Fibroblast of peridontal ligament (primary cell): ENCODE measurements around the gene EMSY.
A peak's percentile ranks its signal among the peaks of the same experiment; 100 is the strongest.
"Not testable (repeated sequence)": the region's sequence is repeated elsewhere in the genome, so short reads cannot be mapped to it uniquely, and the experiment has no call there.

ENCODE experiments used
- DNase-seq: peaks from one replicate; pipeline ENCODE4 v3.0.0-alpha.2; 2010; ENCODE audit errors: extremely low read depth

Gene EMSY

GRCh38 chr11:76572181-76572875, 127.5 kb downstream of the EMSY start:
- DNase-seq = not testable (repeated sequence)

GRCh38 chr11:76574406-76574805, 129.6 kb downstream of the EMSY start:
- DNase-seq = peak; percentile 25

GRCh38 chr11:76574879-76575278, 130.1 kb downstream of the EMSY start:
- no peak for DNase-seq

DNA sequence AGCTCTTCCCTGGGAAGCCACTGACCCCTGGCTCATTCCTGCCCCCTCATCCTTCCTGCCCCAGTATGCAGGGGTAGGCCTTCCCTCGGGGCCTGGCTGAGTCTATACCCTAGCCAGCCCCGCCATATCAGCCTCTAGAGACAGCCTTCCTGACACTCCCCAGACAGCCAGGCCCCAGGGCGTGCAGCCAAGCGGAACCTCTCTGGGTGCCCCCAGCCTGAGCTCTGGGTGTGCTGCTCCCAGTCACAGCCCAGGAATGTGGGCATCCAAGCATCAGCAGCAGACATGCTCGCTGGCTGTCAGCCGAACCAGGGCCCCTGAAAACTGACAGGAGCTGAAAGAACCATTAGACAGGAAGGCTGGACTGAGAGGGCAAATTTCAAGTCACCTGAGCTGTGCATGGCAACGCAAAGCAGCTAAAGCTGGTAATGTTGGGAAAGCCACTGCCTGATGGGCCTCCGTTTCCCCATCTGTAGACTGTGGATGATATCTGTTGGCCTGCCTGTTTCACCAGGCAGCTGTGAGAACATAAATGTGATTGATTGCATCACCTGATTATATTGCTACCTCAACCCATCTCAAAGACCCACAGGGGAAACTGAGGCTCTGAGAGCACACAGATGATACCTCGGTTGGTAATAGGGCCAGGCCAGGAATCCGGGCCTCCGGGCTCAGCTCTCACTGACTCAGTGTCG, 132.6 kb downstream of the EMSY start:
- peak; percentile 62 for DNase-seq

GRCh38 chr11:76577921-76578653, 133.3 kb downstream of the EMSY start:
- no peak for DNase-seq

- DNase-seq = peak; percentile 61
Measured at GRCh38 chr11:76578654-76579055, 133.8 kb downstream of the EMSY start.

DNA sequence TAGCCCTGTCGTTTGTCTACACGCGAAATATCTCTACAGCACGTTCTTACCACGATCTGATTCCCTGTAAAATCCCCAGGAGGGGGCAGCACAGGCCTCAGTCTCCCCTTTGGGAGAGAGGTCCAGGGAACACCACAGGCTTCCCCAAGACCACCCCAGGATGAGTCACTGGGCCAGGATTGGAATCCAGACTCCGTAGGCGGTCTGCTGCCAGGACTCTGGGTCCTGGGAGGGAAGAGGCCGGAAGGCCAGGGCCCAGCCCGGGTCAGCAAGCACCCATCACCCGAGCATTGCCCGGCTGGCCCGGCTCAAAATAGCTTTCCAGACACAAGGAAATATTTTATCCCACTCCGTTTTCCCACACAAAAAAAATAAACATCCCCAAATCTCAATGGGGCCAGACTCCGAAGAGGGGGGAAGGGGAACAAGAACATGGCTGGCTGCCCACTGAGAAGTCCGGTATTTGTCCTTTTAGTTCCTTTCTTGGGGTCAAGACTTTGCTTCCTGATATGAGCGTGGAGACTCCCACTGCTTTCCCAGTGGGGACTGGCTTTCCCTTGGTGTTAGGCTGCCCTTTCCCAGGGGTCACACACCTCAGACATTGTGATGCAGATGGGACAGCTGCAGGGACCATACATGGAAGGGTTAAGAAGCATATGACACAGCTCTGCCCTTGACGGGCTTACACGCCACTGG, 134.4 kb downstream of the EMSY start:
- DNase-seq = peak; percentile 65

- no peak for DNase-seq
Measured at GRCh38 chr11:76579752-76580151, 134.9 kb downstream of the EMSY start.

GRCh38 chr11:76582471-76582870, 137.7 kb downstream of the EMSY start:
- not testable (repeated sequence) for DNase-seq

DNA sequence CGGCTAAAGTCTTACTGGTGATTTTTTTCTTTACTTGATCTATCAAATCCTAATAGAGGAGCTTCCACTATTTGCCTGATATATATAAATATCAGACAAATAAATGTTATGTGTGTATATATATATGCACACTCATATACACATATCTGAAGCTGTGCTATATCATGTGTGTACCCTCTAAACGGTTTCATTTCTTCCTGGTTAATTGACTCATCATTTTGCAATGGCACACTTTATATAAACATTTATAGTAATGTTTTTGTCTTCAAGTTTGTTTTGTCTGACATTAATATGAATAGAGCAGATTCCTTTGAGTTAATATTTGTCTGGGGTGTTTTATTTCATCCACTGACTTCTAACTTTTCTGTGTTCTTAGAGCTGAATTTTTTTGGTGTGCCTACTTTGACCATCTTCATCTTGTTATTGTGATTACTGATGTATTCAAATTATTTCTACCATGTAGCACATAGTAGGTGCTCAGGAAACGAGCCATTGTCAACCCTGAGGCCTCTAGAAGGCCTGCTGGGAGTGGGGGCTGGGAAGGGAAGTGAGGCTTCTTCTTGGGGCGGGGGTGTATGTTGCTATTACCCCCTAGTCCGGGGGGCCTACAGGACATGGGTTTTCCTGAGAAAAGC, 143.1 kb downstream of the EMSY start:
- DNase-seq = no peak

DNA sequence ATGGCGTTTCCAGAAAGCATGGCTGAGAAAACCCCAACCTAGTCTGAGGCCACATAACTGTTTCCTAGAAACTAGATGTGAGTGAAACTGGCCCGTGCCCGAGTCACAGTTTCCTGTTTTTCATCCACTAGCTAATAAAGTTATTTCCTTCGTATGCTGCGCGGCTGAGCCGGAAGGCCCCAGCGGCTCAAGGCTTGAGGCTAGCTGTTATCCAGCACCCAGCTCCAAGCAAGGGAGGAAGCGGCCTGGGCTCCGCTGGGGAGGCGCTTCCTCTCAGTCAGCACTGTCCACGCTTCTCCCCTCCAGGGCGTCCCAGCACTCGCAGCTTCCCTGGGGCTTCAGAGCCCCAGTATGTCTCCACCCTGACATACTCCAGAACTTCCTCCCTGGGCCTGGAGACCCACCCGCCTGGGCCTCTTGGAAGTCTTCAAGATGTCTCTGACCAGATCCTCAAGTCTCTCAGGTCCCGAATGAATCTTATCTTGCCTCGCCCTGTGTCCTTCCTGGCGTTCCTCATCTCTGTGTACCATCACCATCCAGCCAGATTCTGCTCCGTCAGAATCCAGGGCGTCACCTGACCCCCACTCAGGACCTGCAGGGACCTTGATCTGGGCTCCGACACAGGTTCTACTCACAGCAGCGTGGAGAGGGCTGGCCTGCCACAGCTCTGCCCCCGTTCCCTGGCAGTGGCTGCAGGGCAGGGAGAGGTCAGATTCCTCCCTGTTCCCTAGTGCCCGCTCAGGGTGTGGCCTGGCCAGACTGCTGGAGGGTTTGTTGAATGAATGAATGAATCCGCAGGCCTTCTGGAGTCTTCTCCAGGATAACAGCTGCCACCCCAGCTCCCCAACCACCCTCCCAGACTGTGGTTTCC, 143.9 kb downstream of the EMSY start:
- no peak for DNase-seq

GRCh38 chr11:76589477-76589876, 144.7 kb downstream of the EMSY start:
- no peak for DNase-seq

- no peak for DNase-seq
Measured at GRCh38 chr11:76589964-76590950, 145.4 kb downstream of the EMSY start.

DNA sequence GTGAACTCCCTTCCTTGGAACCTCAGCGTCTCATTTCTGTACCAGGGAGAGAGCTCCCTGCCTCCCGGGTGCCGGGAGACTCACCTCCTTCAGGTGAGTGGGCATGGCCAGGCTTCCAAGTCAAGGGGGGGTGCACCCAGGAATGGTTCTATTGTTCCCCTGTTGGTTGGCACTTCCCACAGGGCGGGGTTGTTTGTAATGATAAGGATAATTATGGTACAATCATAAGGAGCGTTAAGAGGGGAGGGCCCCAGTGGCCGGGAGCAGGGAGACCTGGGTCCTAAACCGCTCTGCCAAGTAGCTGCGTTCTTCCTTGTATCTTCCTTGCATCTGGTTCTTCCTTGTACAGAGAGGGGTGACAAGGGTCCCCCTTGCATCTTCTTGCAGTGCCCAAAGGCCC, 146.6 kb downstream of the EMSY start:
- no peak for DNase-seq

DNA sequence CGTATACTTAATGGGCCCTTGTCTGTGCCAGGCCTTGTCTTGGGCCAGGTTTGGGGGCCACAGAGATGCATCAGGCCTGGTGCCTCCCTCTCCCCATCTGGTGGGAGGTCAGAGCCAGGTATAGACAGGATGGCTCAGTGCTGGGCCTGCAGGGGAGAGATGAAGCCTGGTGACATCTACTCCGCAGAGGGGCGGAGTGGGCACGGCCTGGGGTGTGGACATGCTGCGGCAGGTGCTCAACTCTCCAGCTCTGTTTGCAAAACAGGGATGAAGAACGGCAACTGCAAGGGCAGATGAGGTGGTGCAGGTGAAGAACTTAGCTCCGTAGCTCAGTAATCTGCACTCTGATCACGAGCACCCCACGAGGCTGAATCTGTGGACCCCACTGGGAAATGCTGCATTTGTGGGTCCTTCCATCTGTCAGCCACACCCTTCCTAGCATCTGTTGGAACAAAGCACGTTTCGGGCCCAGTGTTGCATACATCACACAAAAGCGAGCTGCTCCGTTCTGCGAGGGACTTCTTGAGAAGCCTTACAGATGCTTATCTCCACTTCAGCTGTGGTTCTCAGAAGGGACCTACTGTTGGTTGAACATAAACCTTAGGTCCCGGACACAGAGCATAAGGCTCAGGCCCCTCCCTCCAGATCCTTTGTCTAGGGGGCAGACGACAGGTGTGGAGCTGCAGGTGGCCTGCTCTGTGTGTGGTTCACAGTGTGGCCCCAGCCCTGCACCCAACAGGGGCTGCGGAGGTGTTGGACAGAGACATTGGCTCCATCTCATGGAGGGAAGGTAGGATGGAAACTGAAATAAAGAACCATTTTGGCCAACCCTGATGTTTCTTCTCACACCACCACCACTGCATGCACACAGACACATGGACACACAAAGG, 147.5 kb downstream of the EMSY start:
- DNase-seq = no peak

- no peak for DNase-seq
Measured at GRCh38 chr11:76592961-76593360, 148.1 kb downstream of the EMSY start.

GRCh38 chr11:76595091-76595490, 150.3 kb downstream of the EMSY start:
- not testable (repeated sequence) for DNase-seq

GRCh38 chr11:76596652-76597051, 151.8 kb downstream of the EMSY start:
- DNase-seq = no peak
